ENCODE results near the gene ZHX3.

- TF ChIP-seq EZH2 (IDR thresholded peaks at IDR 0.05; ENCODE audit: borderline replicate concordance, insufficient read depth, low read depth, low read length, poor library complexity, severe bottlenecking), result no peak
- TF ChIP-seq, protein P1, sequence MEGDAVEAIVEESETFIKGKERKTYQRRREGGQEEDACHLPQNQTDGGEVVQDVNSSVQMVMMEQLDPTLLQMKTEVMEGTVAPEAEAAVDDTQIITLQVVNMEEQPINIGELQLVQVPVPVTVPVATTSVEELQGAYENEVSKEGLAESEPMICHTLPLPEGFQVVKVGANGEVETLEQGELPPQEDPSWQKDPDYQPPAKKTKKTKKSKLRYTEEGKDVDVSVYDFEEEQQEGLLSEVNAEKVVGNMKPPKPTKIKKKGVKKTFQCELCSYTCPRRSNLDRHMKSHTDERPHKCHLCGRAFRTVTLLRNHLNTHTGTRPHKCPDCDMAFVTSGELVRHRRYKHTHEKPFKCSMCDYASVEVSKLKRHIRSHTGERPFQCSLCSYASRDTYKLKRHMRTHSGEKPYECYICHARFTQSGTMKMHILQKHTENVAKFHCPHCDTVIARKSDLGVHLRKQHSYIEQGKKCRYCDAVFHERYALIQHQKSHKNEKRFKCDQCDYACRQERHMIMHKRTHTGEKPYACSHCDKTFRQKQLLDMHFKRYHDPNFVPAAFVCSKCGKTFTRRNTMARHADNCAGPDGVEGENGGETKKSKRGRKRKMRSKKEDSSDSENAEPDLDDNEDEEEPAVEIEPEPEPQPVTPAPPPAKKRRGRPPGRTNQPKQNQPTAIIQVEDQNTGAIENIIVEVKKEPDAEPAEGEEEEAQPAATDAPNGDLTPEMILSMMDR (IDR thresholded peaks at IDR 0.05), result no peak
Measured at GRCh38 chr20:41316602-41317545, 657 bp downstream of the ZHX3 start.

Data from B cell (primary cell).